Ishikawa (cell line): ENCODE data around the gene PRICKLE3.

Experiments used
- MAX ChIP-seq: IDR thresholded peaks from 2 replicates; pipeline ENCODE4 v1.6.1; 2012
- REST ChIP-seq: IDR thresholded peaks from 2 replicates; pipeline ENCODE4 v1.6.1; 2012; ENCODE audit warnings: low read depth, mild to moderate bottlenecking
- TEAD4 ChIP-seq: IDR thresholded peaks from 2 replicates; pipeline ENCODE4 v1.6.1; 2012
- ZBTB7A ChIP-seq: IDR thresholded peaks from 2 replicates; pipeline ENCODE4 v1.6.1; 2012; ENCODE audit warnings: low read depth

DNA sequence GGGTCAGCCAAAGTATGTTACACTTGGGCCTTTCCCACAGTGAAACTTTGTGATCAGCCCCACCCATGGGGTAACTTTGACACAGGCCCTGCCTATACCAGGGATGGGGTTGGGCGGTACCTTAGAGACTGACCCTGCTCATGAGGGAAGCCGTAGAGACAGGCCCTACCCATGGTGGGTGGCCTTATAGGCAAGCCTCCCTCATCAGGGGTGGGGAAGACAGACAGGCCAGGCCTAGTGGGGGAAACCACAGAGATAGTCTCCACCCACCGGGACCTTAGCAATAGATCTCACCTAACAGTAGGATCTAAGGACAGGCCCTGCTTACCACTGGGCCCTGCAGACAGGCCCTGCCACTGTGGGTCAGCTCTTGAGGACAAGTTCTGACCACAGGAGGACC is 7.6 kb downstream of the PRICKLE3 start:
- no peak for TF ChIP-seq ZBTB7A
- TF ChIP-seq MAX, result no peak
- no peak for TF ChIP-seq REST
- no peak for TF ChIP-seq TEAD4
